Fibroblast of lung (primary cell): ENCODE measurements around the gene OTUD4.
A peak's percentile ranks its signal among the peaks of the same experiment; 100 is the strongest.

Experiments used
- CTCF ChIP-seq, 2 donors: IDR thresholded peaks in 1 of 2; conservative IDR thresholded peaks in 1 of 2; 1 replicate in 1 of 2; 2 replicates in 1 of 2; pipeline ENCODE4 v1.5.1; 2011 to 2012; ENCODE audit warnings: low read length in 2 of 2, control low read depth in 1 of 2, inconsistent platforms in 1 of 2, low read depth in 1 of 2, mild to moderate bottlenecking in 1 of 2
- EZH2 ChIP-seq: IDR thresholded peaks from 2 replicates; pipeline ENCODE4 v1.5.1; 2012; ENCODE audit warnings: low read length, control low read depth, mild to moderate bottlenecking; ENCODE audit errors: missing control alignments

DNA sequence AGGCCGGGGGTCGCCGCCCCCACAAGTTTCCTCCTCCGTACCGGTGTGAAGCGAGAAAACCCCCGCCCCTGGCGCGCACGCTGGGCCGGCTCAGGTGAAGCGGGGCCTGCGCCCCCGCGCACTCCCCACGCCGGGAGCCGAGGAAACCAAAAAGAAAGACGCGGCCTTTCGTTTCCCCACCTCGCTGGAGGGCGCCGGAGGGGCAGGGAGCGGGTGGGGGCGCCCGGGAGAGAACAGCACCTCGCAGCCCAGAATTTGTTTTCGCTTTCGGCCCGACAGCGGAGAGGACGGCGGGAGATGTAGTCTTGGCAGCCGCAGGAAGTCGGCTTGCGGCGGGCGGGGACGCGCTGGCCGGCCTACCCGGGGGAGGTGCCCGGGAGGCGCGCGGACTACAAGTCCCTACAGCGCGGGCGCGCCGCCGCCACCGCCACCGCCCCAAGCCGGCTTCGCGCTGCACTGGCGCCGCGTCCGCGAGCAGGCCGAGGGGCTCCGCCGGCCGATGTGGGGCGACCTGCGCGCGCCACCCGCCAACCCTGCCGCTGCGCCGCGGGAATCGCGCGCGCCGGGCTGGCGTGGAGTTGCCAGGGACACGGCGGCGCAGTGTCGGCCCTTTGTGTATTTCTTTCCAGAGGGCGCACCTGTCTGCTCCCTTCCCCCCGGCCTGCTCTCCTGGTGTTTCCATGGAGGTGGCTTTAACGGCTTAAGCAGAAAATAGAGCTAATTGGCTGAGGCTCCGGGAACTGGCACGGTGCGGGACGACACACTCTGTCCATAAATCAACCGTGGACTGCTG is at the start of gene OTUD4:
- peak in 1 of 2 donors; percentile 3 for TF ChIP-seq CTCF (conservative IDR thresholded peaks at IDR 0.05 in 1 of 2, IDR thresholded peaks at IDR 0.05 in 1 of 2; ENCODE audit: low read depth in 1 of 2, low read length in 2 of 2)
- no peak for TF ChIP-seq EZH2
